ENCODE data around the gene SEMA4F. TPM values are rescaled to one million over a fixed set of nuclear protein-coding genes. Genes with fewer than 3 reads are reported as not detected.

SEMA4F gene
- total RNA-seq, 1 experiment from 2014 or later, result 6.6 TPM

DNA sequence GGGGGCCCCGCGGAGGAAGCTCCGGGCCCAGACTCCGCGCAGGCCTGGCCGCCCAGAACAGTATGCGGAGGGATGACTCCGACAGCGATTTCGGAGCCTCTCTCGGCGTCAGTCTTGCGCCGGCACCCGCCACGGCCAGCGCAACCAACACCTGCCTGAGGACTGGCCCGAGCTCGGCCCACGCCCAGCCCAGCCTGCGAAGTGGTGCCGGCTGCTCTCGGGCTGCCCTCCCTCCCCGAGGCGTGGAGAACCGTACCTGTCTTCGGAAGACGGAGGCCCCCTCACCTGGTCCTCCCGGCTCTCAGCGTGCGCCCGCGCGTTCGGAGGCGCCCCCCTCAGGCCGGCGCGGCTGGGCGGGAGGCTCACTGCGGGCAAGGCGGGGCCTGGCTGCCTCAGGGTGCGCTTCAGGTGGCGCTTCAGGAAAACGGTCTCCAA is 6.0 kb upstream of the SEMA4F start, which contains the start of gene M1AP:
TSS of gene M1AP (minus strand) at position 322 of the 435 bp plus-strand sequence. CDS start 8,055 bp downstream, outside the sequence.
- peaks cover 19% of the 10 kb centered on the region for H3K27me3 Mint-ChIP-seq (ENCODE audit: low read depth)
- Histone ChIP-seq H3K56ac (ENCODE audit: insufficient read length, low read depth, low read length) (no peak within 1 kb of the TSS), H3K18ac (ENCODE audit: insufficient read length, low read depth, low read length) (peak within 1 kb of the TSS; percentile 80), H3K23me2 (ENCODE audit: insufficient read length, low read depth, low read length, poor library complexity, severe bottlenecking) (no peaks in the 10 kb centered on the region), H3K79me1 (ENCODE audit: insufficient read depth, low read depth, low read length, poor library complexity, severe bottlenecking) (no peaks in the 10 kb centered on the region), H3K14ac (ENCODE audit: insufficient read depth, low read length) (0 out of 2 replicates have a peak within 1 kb of the TSS, but pooled peaks have one; percentile 55), H3T11ph (ENCODE audit: low read length) (no peak within 1 kb of the TSS), H3K27me3 (ENCODE audit: insufficient read depth, low read length) (no peaks in the 10 kb centered on the region), H2BK20ac (ENCODE audit: low read depth, low read length, poor library complexity, severe bottlenecking) (no peak within 1 kb of the TSS), H3K9me3 (ENCODE audit: control insufficient read depth, low read depth, low read length) (no peaks in the 10 kb centered on the region), H3K4ac (ENCODE audit: low read depth, low read length) (no peak within 1 kb of the TSS), H2BK15ac (ENCODE audit: low read depth, low read length) (no peak within 1 kb of the TSS), H2BK5ac (ENCODE audit: insufficient read length, low read length) (no peak within 1 kb of the TSS), H3K9ac (ENCODE audit: extremely low read depth, insufficient read length, low read length) (no peak within 1 kb of the TSS), H2BK120ac (ENCODE audit: low read depth, low read length, poor library complexity, severe bottlenecking) (no peak within 1 kb of the TSS), H3K27ac (ENCODE audit: insufficient read length, low read depth, low read length) (no peak within 1 kb of the TSS), H3K4me1 (ENCODE audit: insufficient read depth, low read length) (no peaks in the 10 kb centered on the region), H2AFZ (ENCODE audit: low read length) (no peak within 1 kb of the TSS), H3K4me2 (ENCODE audit: insufficient read depth, insufficient read length, low read length) (peak within 1 kb of the TSS; percentile 40), H2BK12ac (ENCODE audit: insufficient read length, low read depth, low read length) (no peak within 1 kb of the TSS), H3K23ac (ENCODE audit: insufficient read length, low read depth, low read length) (no peak within 1 kb of the TSS), H4K8ac (replicated peaks; ENCODE audit: insufficient read length, low read depth, low read length) (no peak within 1 kb of the TSS), H3K79me2 (ENCODE audit: insufficient read depth, low read length) (no peaks in the 10 kb centered on the region), H4K20me1 (ENCODE audit: control insufficient read depth, insufficient read depth, insufficient read length) (no peaks in the 10 kb centered on the region), H4K91ac (ENCODE audit: insufficient read length, low read depth, low read length) (no peak within 1 kb of the TSS), H4K5ac (ENCODE audit: insufficient read length, low read depth, low read length) (no peak within 1 kb of the TSS), H2AK5ac (ENCODE audit: insufficient read length, low read length) (no peak within 1 kb of the TSS)
- H3K27ac Mint-ChIP-seq, result no peak within 1 kb of the TSS
- peak; percentile 67 for TF ChIP-seq CTCF (conservative IDR thresholded peaks at IDR 0.05)
- H3K4me3 Mint-ChIP-seq, result peak within 1 kb of the TSS; percentile 48 to 72
- peaks cover 2 to 17% of the 10 kb centered on the region in 2 experiments; a peak in 2 of 5 replicates for H3K9me3 Mint-ChIP-seq
- H3K4me1 Mint-ChIP-seq, result peaks cover 16 to 18% of the 10 kb centered on the region in 2 experiments
- DNase-seq, result peak; percentile 81
- peaks cover 0 to 5% (median 0%) of the 10 kb centered on the region in 3 experiments; a peak in 2 of 7 replicates for H3K36me3 Mint-ChIP-seq (ENCODE audit: insufficient read depth in 1 of 3, low read depth in 3 of 3)
- WGBS (ENCODE audit: extremely low coverage, insufficient read length, low lambda C conversion rate), result no CpG with 5 or more reads among the region's 45 CpGs

All from H9 (cell line).